CD14-positive monocyte (primary cell): ENCODE data around the gene ALG1. TPM values are rescaled to one million over a fixed set of nuclear protein-coding genes. Genes with fewer than 3 reads are reported as not detected.

Source experiments
- DNase-seq, 3 donors: peaks; one replicate each; pipeline ENCODE4 v3.0.0-alpha.2; 2011 to 2022
- H2AFZ ChIP-seq: 2 replicates; pipeline ENCODE4 v1.6.0; 2012; ENCODE audit warnings: mild to moderate bottlenecking, low read depth, low read length, inconsistent platforms; ENCODE audit not compliant: insufficient read depth, poor library complexity, severe bottlenecking
- H3K27ac ChIP-seq, 2 donors: 1 replicate in 1 of 2; 2 replicates in 1 of 2; pipeline ENCODE4 v1.5.1; 2012 to 2013; ENCODE audit warnings: low read length in 2 of 2, control low read depth in 1 of 2, inconsistent platforms in 1 of 2, low read depth in 1 of 2, mild to moderate bottlenecking in 1 of 2
- H3K27me3 ChIP-seq, 2 donors: one replicate each; pipeline versions ENCODE4 v1.6.0 to v1.6.1; 2011 to 2013; ENCODE audit warnings: low read length in 2 of 2; ENCODE audit not compliant: control insufficient read depth in 2 of 2, insufficient read depth in 2 of 2
- H3K36me3 ChIP-seq, 2 donors: replicated peaks in 1 of 2; 1 replicate in 1 of 2; 2 replicates in 1 of 2; pipeline versions ENCODE4 v1.5.1 to v1.6.1; 2012 to 2013; ENCODE audit warnings: low read length in 2 of 2, control low read depth in 1 of 2, inconsistent platforms in 1 of 2, mild to moderate bottlenecking in 1 of 2; ENCODE audit not compliant: insufficient read depth in 2 of 2, control insufficient read depth in 1 of 2
- H3K4me1 ChIP-seq, 2 donors: 1 replicate in 1 of 2; 2 replicates in 1 of 2; pipeline versions ENCODE4 v1.5.1 to v1.6.1; 2012 to 2013; ENCODE audit warnings: low read length in 2 of 2, control low read depth in 1 of 2, inconsistent platforms in 1 of 2, mild to moderate bottlenecking in 1 of 2, moderate library complexity in 1 of 2; ENCODE audit not compliant: insufficient read depth in 2 of 2, control insufficient read depth in 1 of 2
- H3K4me2 ChIP-seq: replicated peaks from 2 replicates; pipeline ENCODE3; 2012; ENCODE audit warnings: low read length, moderate library complexity, mild to moderate bottlenecking; ENCODE audit not compliant: poor library complexity, severe bottlenecking; ENCODE audit errors: extremely low read depth
- H3K4me3 ChIP-seq, 3 experiments: fragments of 200-600 bp in 1 of 3; sonication (generic) in 1 of 3; replicated peaks in 1 of 3; 1 replicate in 2 of 3; 2 replicates in 1 of 3; pipeline ENCODE4 v1.5.1; 2011 to 2013; ENCODE audit warnings: low read length in 3 of 3, mild to moderate bottlenecking in 3 of 3, control low read depth in 2 of 3, low read depth in 2 of 3, inconsistent platforms in 1 of 3, moderate library complexity in 1 of 3
- H3K79me2 ChIP-seq: 2 replicates; pipeline ENCODE4 v1.6.0; 2012; ENCODE audit warnings: mild to moderate bottlenecking, control low read depth, inconsistent platforms, low read length, moderate library complexity; ENCODE audit not compliant: insufficient read depth
- H3K9ac ChIP-seq: 2 replicates; pipeline ENCODE4 v1.6.0; 2017; ENCODE audit warnings: low read length, mild to moderate bottlenecking; ENCODE audit not compliant: insufficient read depth, poor library complexity, severe bottlenecking
- H3K9me3 ChIP-seq, 2 donors: replicated peaks in 1 of 2; 1 replicate in 1 of 2; 2 replicates in 1 of 2; pipeline versions ENCODE4 v1.5.1 to v1.6.1; 2012 to 2013; ENCODE audit warnings: low read length in 2 of 2, control low read depth in 1 of 2; ENCODE audit not compliant: control insufficient read depth in 1 of 2, insufficient read depth in 1 of 2
- H4K20me1 ChIP-seq: 2 replicates; pipeline ENCODE4 v1.6.0; 2012; ENCODE audit warnings: mild to moderate bottlenecking, low read length, control low read depth, moderate library complexity; ENCODE audit not compliant: insufficient read depth
- H3K27ac Mint-ChIP-seq, 7 donors: one replicate each; pipeline ENCODE4 v1.8.0; 2020; ENCODE audit warnings: mild to moderate bottlenecking in 7 of 7, mixed read lengths in 7 of 7, moderate library complexity in 6 of 7, inconsistent platforms in 2 of 7
- H3K27me3 Mint-ChIP-seq, 3 donors: one replicate each; pipeline ENCODE4 v1.8.0; 2021 to 2022; ENCODE audit warnings: low read depth in 3 of 3, mild to moderate bottlenecking in 3 of 3, mixed read lengths in 3 of 3, moderate library complexity in 3 of 3, inconsistent platforms in 1 of 3
- H3K36me3 Mint-ChIP-seq, 2 donors: one replicate each; pipeline ENCODE4 v1.8.0; 2020; ENCODE audit warnings: mixed read lengths in 2 of 2, inconsistent platforms in 1 of 2, mild to moderate bottlenecking in 1 of 2
- H3K4me1 Mint-ChIP-seq: one replicate; pipeline ENCODE4 v1.8.0; 2020; ENCODE audit warnings: mild to moderate bottlenecking, mixed read lengths
- H3K4me3 Mint-ChIP-seq, 2 donors: one replicate each; pipeline ENCODE4 v1.8.0; 2020; ENCODE audit warnings: mild to moderate bottlenecking in 2 of 2, mixed read lengths in 2 of 2, moderate library complexity in 1 of 2
- H3K9me3 Mint-ChIP-seq, 7 donors: one replicate each; pipeline ENCODE4 v1.8.0; 2020 to 2022; ENCODE audit warnings: mixed read lengths in 7 of 7, mild to moderate bottlenecking in 6 of 7, moderate library complexity in 6 of 7, inconsistent platforms in 2 of 7
- CTCF ChIP-seq: fragments of 200-600 bp; IDR thresholded peaks from one replicate; pipeline ENCODE4 v1.8.0; 2022; ENCODE audit warnings: antibody characterized with exemption, mild to moderate bottlenecking
- WGBS: methylation state at CpG from one replicate; pipeline ENCODE4 v1.1.5; 2013; ENCODE audit warnings: missing lambda C conversion rate; ENCODE audit not compliant: insufficient coverage; 5-methylcytosine and 5-hydroxymethylcytosine counted together
- intact Hi-C, 2 donors: fragments of 100-400 bp; cut with micrococcal nuclease; formaldehyde crosslinking; loops; one replicate each; pipeline versions ENCODE4 v1.15.0 to v1.15.1; 2023
- polyA plus RNA-seq, 3 donors: library from polyadenylated mRNA; depleted of rRNA in 1 of 3; unstranded in 2 of 3; stranded (reverse) in 1 of 3; fragments of 300-500 nt in 2 of 3; fragments of >200 nt in 1 of 3; fragmentation: Illumina TruSeq in 2 of 3; gene quantifications; 1 replicate in 2 of 3; 2 replicates in 1 of 3; pipeline ENCODE4 v1.2.3, GENCODE V29; 2012 to 2021

Gene ALG1
- polyA plus RNA-seq, 3 donors: 9.3 to 31.0 (median 25.2) TPM

- Mint-ChIP-seq H3K36me3 (no peaks in the 10 kb centered on the region), H3K4me3 (no peak overlapping the region), H3K9me3 (no peaks in the 10 kb centered on the region), H3K27ac (no peak overlapping the region), H3K4me1 (peaks cover 10% of the 10 kb centered on the region), H3K27me3 (peaks cover 5 to 15% (median 5%) of the 10 kb centered on the region in 3 donors)
- H3K9ac ChIP-seq: no peak overlapping the region
- no peaks in the 10 kb centered on the region for H4K20me1 ChIP-seq
- no peak overlapping the region for H3K4me3 ChIP-seq
- H3K27me3 ChIP-seq: no peaks in the 10 kb centered on the region
- WGBS: 93% methylated on average over 3 of the region's 10 CpGs
- DNase-seq: no peak
- peaks cover 7 to 8% of the 10 kb centered on the region in 2 donors for H3K4me1 ChIP-seq
- H3K36me3 ChIP-seq: no peaks in the 10 kb centered on the region
- no peaks in the 10 kb centered on the region for H3K79me2 ChIP-seq
- H3K27ac ChIP-seq: no peak overlapping the region
- no peak overlapping the region for H2AFZ ChIP-seq
- H3K9me3 ChIP-seq: no peaks in the 10 kb centered on the region
- no peak for TF ChIP-seq CTCF
- H3K4me2 ChIP-seq: no peak overlapping the region
- intact Hi-C loops: no loop called here
These were observed 11.5 kb upstream of the ALG1 start for GRCh38 chr16:5060073-5060641.

- no peaks in the 10 kb centered on the region for H3K9me3 ChIP-seq
- no peaks in the 10 kb centered on the region for H3K36me3 ChIP-seq
- H3K79me2 ChIP-seq: no peaks in the 10 kb centered on the region
- DNase-seq: no peak
- intact Hi-C loops: no loop called here
- peaks cover 2 to 8% (median 7%) of the 10 kb centered on the region in 3 donors for H3K27me3 Mint-ChIP-seq
- no peaks in the 10 kb centered on the region for H3K36me3 Mint-ChIP-seq
- no peak overlapping the region for H3K4me3 Mint-ChIP-seq
- TF ChIP-seq CTCF: no peak
- WGBS: 93% methylated on average over 6 of the region's 11 CpGs
- no peak overlapping the region for H3K4me2 ChIP-seq
- peaks cover 7 to 8% of the 10 kb centered on the region in 2 donors for H3K4me1 ChIP-seq
- H4K20me1 ChIP-seq: no peaks in the 10 kb centered on the region
- H3K27ac ChIP-seq: no peak overlapping the region
- no peaks in the 10 kb centered on the region for H3K9me3 Mint-ChIP-seq
- H3K4me3 ChIP-seq: no peak overlapping the region
- no peaks in the 10 kb centered on the region for H3K27me3 ChIP-seq
- H2AFZ ChIP-seq: no peak overlapping the region
- H3K27ac Mint-ChIP-seq: no peak overlapping the region
- peaks cover 12% of the 10 kb centered on the region for H3K4me1 Mint-ChIP-seq
- H3K9ac ChIP-seq: no peak overlapping the region
These were observed 9.6 kb upstream of the ALG1 start for GRCh38 chr16:5062051-5062450.
